HUDEP-2 (cell line): ENCODE data around the gene ENOX1.

ENCODE experiments used
- DNase-seq, 76 experiments: peaks; one replicate each; lab custom pipeline; 2025; ENCODE audit not compliant: unreplicated experiment in 76 of 76; lab: John Stamatoyannopoulos, UW

The ENOX1 gene

DNA sequence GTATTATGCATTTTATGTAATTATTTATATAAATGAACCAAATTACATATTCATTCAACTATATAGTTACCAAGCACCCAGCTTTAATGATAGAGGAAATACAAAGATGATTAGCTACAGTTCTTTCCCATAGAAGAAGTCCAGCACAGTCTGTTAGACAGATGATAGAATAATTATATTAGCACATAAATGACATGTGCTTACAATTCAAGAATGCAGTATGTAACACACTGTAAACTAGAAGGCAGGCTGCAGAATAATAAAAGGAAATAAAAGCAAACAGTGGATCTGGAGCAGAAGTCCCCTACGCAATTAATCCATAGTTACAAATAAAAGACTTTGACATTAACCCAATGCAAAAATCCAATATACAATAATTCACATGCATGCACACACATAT lies 384.4 kb downstream of the ENOX1 start:
- DNase-seq, result no peak

DNA sequence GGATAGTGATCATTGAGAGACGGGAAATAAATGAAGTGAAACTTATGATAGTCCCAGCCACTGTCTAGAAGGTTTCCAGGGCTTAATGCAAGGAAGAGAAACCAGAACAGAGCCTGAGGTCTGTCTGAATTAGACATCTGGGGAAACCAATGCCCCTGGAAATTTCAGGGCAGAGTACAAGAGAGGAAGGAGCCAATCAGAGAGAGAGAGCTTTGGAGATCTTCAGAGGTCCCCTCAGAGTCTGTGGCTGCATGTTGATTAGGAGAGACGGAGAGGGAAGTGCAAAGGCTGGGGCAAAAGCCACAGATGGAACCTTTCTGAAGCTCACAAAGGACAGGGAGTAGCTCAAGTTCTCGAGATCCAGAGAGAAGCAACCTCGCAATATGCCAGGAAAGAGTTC lies 385.4 kb downstream of the ENOX1 start:
- no peak for DNase-seq

DNA sequence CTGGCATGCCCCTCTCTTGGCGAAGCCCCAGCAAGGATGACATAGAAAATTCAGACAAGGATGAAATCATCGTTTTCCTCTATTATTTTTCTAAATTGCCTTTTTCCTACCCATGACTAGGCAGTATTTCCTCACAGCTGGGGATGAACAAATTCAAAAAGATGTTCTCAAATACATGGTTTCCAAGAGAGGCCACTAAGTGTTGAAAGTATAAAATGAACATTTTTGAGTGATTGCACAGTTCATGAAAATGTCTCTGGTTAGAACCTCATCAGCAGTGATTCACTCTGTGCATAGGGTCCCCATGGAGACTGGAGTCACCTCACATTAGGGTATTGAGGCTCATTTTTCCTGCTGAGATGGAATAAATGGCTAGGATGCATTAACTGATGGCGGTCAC lies 389.7 kb downstream of the ENOX1 start:
- no peak for DNase-seq

DNA sequence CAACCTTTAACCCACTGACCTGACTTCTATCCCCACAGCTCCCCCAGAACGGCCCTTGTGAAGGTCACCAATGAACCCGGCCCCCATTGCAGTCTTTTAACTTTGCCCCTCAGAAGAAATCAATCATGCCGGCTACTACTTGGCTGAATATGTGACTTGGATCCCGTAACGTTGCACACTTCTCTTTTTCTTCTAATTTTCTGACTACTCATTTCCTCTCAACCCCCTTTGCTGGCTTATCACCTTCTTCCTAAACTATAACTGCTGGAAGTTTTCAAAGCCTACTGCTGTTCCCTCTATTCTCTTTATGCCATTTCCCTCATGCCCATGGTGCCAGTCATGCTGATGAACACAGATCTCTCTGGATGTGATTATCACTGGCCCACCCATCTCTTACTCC lies 395.7 kb downstream of the ENOX1 start:
- DNase-seq, result no peak

DNA sequence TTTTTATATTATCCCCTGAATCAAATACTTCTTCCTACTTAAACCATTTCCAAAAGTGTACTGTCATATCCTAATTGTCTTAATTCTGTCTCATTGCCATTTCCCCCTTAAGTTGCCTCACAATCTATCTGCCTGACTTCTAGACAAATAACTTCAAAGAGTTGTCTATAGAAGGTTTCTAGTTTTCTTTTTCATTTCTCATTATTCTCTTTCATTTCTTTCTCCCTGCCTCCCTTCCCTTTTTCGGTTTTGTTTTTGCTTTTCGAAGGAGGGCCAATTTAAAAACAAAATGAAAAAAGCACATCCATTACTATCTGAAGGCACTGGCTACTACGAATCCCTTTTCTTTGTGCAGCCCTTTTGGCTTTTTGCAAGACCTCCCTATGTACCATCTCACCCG lies 396.2 kb downstream of the ENOX1 start:
- no peak for DNase-seq

DNA sequence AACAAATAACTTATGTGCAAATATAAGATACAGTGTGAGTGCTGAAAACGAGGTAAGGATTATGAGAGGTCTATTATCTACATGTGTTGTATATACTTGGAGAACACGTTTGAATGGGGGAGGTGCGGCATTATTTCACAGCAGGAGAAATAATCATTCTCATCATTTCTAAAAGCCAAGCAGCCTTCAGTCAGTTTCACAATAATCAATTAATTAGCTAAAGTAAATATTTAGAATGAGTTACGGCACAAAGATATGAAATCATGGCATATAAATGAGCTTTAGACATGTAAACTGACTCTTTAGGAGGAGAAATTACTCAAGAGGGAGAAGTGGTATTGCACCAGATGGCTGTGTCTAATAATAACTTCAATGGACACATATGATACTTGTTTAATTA lies 396.8 kb downstream of the ENOX1 start:
- DNase-seq, result no peak

DNA sequence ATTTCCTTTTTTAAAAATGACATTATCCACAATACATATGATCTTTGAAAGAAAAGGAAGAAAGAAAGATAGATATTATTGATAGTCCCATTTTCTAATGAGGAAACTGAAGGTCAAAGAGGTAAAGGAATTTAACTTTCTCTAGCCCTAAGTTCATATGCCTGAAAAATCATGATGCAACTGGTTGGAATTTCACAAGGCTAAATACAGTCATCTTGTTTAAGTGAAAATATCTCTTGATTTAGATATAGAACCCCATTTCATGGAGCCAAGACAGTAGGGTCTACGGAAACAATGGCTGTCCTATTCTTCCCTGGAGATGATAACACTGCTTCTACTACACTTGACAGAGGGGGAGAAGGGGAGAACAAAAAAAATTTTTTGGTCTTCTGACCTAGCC lies 397.2 kb downstream of the ENOX1 start:
- no peak for DNase-seq

DNA sequence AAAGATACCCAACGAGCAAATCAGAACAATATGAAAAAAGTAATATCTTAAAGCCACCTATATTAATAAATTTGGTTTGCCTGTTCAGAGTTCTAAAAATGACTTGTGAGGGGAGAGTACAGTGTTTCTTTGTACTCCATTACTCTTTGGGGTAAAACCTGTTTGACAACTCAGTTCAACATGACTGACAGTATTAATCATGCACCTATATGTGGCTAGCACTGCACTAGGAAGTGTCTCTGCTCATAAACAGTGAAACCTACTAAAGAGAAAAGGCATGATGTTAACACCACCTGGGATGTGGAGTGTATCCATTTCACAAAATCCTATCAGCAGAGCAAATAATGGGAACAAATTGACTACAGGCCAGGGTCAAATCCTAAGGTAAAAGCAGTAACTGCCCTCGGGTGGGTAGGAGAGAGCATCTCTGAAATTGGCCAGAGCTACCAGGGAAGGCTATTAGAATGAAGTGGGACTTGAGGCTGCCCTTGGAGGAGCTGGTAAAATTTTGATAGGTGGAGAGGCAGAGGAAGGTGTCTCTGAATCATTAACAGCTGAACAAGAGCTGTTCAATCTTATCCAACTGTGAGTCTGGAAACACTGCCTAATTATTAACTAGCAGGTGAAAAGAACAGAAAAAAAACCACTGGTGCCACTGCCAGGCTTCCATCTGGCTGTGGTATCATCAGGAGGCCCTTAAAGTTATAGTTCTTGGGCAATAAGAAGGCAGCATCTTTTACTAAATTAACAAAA lies 398.3 kb downstream of the ENOX1 start:
- DNase-seq, result no peak

DNA sequence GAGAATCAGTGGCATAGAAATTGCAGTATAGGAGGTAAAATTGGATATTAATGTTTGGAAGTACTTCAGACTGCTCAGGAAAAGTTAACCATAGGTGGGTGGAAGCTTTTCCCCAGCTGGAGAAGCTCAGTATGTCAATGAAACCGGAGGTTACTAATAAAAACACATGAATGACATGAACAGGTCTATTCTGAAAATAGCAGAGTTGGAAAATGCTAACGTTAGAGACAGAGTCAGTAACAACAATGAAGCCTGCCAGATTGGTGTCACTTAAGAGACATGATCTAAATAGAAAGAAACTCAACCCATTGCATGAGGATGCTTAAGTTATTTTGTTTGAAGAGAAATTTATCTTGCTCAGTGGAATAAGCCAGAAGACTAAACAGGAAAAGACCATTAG lies 398.9 kb downstream of the ENOX1 start:
- DNase-seq, result no peak

DNA sequence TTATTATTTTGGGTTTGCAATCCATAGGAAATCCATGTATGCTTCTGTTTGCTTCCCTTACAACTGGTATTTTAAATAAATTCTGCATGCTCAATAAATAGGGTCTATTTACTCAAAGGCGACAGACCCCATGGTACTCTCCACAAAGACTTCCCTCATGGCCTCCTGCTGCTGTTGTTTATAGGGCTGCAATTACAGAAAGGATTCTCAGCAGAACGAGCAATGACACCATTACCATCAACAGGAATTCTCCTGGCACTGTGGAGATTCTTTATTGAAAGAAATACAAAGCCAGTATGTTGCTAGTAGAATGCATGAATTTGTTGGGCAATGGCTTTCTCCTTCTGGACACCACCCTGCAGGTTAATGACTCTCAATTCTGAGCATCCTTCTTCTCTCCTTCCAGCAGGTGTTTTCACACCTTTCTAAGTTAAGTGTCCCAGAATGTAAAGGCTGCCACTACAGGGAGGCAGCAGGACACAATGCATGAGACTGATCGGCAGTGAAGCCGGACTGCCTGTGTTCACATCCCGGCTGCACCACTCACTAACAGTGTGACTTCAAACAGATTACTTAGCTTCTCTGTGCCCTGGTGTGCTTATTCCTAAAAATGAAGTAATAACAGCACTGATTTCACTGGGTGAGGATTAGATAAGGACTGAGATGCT lies 403.1 kb downstream of the ENOX1 start:
- DNase-seq, result no peak

DNA sequence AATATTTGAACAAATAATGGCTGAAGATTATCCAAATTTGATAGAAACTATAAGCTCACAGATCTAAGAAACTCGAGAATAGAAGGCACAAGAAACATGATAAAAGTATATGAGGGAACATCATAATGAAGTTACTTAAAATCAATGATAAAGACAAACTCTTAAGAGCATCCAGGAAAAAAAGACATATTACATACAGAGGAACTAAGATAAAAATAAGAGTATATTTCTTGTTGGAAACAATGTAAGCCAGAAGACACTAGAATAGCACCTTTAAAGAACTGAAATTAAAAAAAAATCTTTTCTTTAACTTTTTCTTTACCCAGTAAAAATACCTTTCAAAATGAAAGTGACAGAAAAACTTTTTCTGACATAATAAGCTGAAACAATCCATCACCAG lies 407.0 kb downstream of the ENOX1 start:
- no peak for DNase-seq

DNA sequence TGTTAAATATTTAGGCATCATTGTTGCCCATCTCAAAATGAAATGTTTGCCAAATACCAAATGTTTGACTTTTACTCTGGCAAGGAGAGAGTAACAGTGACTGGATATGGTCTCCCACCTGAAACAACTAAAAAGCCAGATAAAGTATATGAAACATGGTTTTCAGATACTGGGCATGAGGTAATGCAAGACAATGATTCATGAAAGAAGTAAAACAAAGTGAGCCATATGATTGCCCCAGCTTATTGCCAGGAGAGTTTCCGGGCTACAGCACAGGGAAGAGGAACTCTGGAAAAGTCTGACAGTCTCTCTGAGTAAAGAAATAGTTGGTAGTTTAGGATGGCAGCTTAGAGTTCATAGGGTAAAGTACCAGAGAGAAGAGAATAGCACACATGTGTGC lies 408.8 kb downstream of the ENOX1 start:
- no peak for DNase-seq

DNA sequence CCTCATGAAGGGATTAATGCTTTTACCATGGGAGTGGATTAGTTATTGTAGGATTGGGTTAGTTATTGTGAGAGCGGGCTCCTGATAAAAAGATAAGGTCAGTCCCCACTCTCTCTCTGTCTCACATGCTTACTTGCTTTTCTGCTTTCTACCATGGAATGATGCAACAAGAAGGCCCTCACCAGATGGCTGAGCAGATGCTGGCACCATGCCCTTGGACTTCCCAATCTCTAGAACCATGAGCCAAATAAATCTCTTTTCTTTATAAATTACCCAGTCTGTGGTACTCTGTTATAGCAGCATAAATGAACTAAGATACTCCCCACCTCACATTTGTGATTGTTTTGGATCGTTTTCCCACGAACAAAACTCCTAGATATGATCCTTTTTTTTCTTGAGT lies 409.6 kb downstream of the ENOX1 start:
- DNase-seq, result no peak

DNA sequence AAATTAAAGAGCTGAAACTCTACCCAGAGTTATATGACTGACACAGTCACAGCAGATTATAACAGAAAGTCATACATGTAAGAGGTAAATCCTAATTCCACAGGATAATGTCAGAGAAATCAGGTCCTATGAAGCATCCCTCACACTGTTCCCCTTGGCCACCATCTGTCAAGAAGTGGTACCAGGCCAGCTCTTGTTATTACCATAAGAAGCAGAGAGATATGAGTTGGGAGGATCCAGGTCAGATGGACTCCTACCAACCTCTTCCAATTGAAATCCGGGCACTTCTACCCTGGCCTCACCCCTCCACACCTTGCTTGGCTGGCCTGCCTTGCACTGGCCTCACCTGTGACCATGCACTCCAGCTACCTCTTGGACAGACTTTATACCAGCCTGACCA lies 410.2 kb downstream of the ENOX1 start:
- no peak for DNase-seq

DNA sequence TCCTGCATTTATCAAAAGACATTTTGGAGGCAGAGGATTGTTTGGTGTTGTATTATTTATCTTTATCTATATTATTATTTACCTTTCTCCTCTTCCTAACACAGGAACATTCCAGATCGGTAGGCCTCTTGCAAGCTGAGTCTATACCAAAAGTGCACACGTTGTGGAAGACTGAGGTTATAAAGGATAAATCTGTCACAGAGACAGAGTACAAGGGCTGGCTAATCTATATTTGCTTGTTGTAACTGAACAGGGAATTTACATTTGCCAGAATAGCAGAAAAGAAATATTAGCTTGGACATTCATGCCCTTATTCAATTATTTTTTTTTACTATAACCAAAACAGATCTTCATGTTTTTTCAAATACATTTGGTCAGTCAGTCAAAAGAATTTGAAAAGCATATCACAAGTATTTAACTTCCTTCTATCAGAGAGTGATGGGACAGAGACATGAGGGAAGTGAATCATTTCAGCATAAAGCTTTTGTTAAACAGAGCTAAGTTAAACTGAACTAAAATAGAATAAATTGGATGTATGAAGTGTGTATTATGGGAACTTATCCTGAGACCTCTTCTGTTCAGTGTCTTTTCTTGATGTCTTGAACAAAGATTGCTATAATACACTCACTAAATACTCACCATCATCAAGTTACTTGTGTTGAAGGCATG lies 410.8 kb downstream of the ENOX1 start:
- DNase-seq, result no peak

DNA sequence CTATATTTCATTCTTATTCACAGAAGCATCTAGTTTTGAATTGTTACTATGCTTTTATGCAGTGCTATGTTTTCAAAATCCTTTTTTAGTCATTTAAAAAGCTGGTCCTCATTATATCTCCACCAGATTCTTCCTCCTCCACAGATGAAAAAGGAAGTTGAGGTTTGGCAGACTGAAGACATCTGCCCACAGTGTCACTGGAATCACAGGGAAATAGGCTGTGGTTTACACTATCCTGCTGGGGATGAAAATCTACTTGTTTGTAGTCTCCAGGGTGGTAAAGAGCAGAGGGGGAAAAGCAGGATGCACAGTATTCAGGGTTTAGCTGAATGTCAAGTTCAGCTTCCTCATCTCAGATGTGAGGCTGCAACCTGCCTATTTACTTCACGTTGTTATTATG lies 412.2 kb downstream of the ENOX1 start:
- DNase-seq, result no peak

DNA sequence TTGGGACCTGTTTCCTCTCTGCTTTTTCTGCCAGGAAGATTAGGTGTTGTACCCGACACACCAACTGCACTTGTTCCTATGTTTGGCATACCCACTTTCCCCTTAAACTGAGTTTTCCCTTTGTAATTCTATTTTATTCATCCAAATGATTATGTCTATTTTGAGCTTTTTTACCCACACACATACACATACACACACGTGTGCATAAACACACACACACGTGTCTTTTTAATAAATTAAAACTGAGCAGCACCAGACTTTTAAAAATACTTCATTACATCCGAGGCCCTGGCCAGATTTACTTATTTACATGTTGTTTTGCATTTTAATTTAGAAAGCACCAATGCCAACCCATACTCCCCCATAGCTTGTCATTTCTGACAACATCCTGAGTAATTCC lies 413.4 kb downstream of the ENOX1 start:
- no peak for DNase-seq

DNA sequence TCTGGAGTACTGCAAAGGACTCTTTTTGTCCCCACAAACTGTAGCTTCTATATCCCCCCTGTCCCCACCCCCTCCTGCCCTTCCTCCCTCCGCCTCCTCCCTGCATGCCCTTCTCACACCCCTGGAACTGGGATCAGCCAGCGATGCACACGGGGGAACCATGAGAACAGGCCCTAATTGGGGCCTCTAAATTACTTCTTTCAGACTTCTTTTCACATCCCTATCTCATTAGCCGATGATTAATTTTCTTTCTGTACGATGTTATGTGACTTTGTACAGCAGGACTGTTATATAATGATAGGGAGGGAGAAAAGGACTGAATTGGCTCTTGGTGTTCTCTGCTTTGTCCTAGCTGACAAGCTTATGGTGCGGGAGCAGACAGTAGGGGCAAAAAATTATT lies 415.9 kb downstream of the ENOX1 start:
- no peak for DNase-seq

DNA sequence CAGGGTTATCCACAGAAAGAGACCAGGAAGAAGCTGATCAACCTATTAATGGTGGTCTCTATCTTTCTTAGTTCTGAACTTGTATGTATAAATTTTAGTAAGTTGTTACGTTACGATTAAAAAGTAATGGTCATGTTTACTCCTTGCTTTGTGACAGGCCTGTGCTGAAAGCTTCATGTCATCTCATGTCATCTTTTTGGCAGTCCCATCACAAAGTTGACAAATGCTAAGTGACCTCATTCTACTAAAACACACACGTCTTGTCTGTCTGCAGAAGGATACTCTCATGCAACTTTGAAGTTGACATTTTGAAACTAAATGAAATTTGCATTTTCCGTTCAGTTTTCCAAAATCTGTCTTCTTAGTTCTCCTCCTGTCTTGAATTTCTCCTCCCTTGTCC lies 417.5 kb downstream of the ENOX1 start:
- DNase-seq, result no peak

DNA sequence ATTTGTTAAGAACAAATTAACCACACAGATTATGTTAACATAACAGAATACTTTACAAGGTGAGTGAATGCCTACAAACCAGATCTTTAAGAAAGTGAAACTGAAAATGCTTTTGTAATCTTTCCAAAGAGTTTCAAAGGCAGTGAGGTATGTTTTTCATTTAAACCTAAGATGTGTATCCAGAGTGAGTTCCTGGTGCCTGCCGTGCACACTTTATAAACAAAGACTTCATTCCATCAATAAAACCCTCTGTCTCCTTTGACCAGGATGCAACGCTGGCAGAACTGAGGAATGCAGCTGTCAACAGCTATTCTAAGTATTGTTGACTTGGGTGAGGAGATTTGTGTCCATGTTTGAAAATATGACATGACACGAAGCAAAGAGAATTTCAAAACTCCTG lies 418.8 kb downstream of the ENOX1 start:
- DNase-seq, result no peak

DNA sequence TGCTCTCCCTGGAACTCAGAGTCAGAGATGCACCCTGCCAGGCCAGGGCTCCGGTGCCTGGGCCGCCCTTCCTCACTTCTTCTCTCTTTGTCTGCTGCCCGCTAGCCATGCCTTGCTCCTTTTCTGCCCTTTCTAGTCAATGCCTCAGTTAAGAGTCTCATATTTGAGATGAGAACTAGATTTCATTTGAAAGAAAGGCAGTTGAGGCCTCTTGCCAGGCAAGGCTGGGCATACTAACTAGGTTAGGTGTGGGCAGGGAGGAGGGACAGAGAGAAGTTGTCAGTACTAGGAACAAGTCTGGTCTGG lies 421.8 kb downstream of the ENOX1 start:
- no peak for DNase-seq
